ENCODE results near the gene LCE3C.

DNA sequence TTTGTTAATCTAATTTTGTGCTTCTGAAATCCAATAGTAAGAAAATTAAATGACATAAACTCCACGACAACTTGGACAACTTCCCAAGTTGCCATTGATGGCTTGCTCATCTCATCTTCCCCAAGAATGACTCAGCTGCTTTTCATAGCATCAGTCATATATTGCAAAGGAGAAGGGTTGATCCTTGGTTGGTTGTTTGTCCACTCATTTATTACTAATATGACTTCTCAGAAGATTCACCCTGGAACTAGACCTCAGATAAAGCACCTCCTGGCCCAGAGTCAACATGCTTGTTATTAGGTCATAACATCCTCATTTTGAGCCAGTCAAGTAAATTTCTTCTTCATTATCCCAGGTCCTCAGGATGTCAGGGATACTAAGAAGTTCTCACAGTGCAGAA is 17.4 kb upstream of the LCE3C start:
- TF ChIP-seq, protein P1, sequence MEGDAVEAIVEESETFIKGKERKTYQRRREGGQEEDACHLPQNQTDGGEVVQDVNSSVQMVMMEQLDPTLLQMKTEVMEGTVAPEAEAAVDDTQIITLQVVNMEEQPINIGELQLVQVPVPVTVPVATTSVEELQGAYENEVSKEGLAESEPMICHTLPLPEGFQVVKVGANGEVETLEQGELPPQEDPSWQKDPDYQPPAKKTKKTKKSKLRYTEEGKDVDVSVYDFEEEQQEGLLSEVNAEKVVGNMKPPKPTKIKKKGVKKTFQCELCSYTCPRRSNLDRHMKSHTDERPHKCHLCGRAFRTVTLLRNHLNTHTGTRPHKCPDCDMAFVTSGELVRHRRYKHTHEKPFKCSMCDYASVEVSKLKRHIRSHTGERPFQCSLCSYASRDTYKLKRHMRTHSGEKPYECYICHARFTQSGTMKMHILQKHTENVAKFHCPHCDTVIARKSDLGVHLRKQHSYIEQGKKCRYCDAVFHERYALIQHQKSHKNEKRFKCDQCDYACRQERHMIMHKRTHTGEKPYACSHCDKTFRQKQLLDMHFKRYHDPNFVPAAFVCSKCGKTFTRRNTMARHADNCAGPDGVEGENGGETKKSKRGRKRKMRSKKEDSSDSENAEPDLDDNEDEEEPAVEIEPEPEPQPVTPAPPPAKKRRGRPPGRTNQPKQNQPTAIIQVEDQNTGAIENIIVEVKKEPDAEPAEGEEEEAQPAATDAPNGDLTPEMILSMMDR (optimal IDR thresholded peaks at IDR 0.05 in 1 of 3, IDR thresholded peaks at IDR 0.05 in 1 of 3, conservative IDR thresholded peaks at IDR 0.05 in 1 of 3; ENCODE audit: extremely low read depth in 1 of 3, insufficient read depth in 2 of 3, low read length in 3 of 3), result no peak
- TF ChIP-seq EZH2 (IDR thresholded peaks at IDR 0.05; ENCODE audit: low read length), result no peak

All from keratinocyte (primary cell).